ENCODE results near the gene TTC6. TPM values are rescaled to one million over a fixed set of nuclear protein-coding genes. Genes with fewer than 3 reads are reported as not detected.

Gene TTC6
- polyA plus RNA-seq, 1 donor (not counting 4 experiments of a cell fraction or from before 2014, with no cell fraction given) = not detected

DNA sequence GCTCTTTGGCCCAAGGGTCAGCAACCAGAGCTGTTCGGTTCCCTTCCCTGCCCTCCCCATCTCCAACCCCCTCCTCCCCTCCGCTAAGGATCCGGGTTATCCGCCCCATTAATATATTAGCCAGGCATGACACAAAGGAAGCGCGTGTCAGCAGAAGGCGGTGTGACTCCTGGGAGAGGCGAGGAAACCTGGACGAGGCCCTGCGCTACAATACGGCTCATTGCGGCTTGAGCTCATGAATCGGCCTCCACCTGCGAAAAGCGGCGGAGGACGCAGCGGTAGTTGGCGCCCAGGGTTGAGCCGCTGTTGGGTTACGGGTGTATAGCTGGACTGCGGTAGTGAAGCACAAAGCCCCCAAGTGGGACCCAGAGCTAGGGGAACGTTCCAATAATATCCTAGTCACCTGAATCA is 10.3 kb upstream of the TTC6 start:
- Histone ChIP-seq H3K4me3 (ENCODE audit: control insufficient read depth in 2 of 3, extremely low read depth in 1 of 3, insufficient read depth in 2 of 3, low read depth in 1 of 3, low read length in 3 of 3) (peak overlapping the region in 1 of 3 experiments; percentile 4), H3K36me3 (ENCODE audit: control insufficient read depth in 2 of 2, extremely low read depth in 1 of 2, insufficient read depth in 2 of 2, low read length in 2 of 2) (no peaks in the 10 kb centered on the region), H3K27me3 (ENCODE audit: control insufficient read depth, extremely low read depth, insufficient read depth, low read length) (peaks cover 65% of the 10 kb centered on the region), H3K9ac (ENCODE audit: control insufficient read depth, extremely low read depth, insufficient read depth, low read length) (no peak overlapping the region), H3K9me1 (ENCODE audit: control insufficient read depth, extremely low read depth, insufficient read depth, low read length) (no peaks in the 10 kb centered on the region), H3K79me2 (ENCODE audit: control insufficient read depth, insufficient read depth, low read length) (no peaks in the 10 kb centered on the region), H3K9me3 (ENCODE audit: control insufficient read depth, low read depth, low read length) (no peaks in the 10 kb centered on the region), H3K4me1 (ENCODE audit: control insufficient read depth, extremely low read depth, insufficient read depth, low read length) (peaks cover 11% of the 10 kb centered on the region), H2AFZ (ENCODE audit: control insufficient read depth, low read length) (no peak overlapping the region), H3K4me2 (ENCODE audit: control insufficient read depth, extremely low read depth, insufficient read depth, low read depth, low read length) (no peak overlapping the region), H4K20me1 (ENCODE audit: control insufficient read depth, extremely low read depth, insufficient read depth, low read length) (peaks cover 9% of the 10 kb centered on the region), H3K27ac (ENCODE audit: control insufficient read depth, insufficient read depth, low read length) (no peak overlapping the region)
- dilution Hi-C loops (cut with MboI; ENCODE audit: extremely low pct_ligation_motif_present, low sequenced_read_pairs) = no loop called here
- DNase-seq (ENCODE audit: low read depth, low spot score) (no peak), FAIRE-seq (no peak)
- TF ChIP-seq EZH2 (IDR thresholded peaks at IDR 0.05; ENCODE audit: low read length) = peak; percentile 84
- TF ChIP-seq, protein P1, sequence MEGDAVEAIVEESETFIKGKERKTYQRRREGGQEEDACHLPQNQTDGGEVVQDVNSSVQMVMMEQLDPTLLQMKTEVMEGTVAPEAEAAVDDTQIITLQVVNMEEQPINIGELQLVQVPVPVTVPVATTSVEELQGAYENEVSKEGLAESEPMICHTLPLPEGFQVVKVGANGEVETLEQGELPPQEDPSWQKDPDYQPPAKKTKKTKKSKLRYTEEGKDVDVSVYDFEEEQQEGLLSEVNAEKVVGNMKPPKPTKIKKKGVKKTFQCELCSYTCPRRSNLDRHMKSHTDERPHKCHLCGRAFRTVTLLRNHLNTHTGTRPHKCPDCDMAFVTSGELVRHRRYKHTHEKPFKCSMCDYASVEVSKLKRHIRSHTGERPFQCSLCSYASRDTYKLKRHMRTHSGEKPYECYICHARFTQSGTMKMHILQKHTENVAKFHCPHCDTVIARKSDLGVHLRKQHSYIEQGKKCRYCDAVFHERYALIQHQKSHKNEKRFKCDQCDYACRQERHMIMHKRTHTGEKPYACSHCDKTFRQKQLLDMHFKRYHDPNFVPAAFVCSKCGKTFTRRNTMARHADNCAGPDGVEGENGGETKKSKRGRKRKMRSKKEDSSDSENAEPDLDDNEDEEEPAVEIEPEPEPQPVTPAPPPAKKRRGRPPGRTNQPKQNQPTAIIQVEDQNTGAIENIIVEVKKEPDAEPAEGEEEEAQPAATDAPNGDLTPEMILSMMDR (optimal IDR thresholded peaks at IDR 0.05 in 1 of 3, IDR thresholded peaks at IDR 0.05 in 1 of 3, conservative IDR thresholded peaks at IDR 0.05 in 1 of 3; ENCODE audit: extremely low read depth in 1 of 3, insufficient read depth in 2 of 3, low read length in 3 of 3) = no peak

DNA sequence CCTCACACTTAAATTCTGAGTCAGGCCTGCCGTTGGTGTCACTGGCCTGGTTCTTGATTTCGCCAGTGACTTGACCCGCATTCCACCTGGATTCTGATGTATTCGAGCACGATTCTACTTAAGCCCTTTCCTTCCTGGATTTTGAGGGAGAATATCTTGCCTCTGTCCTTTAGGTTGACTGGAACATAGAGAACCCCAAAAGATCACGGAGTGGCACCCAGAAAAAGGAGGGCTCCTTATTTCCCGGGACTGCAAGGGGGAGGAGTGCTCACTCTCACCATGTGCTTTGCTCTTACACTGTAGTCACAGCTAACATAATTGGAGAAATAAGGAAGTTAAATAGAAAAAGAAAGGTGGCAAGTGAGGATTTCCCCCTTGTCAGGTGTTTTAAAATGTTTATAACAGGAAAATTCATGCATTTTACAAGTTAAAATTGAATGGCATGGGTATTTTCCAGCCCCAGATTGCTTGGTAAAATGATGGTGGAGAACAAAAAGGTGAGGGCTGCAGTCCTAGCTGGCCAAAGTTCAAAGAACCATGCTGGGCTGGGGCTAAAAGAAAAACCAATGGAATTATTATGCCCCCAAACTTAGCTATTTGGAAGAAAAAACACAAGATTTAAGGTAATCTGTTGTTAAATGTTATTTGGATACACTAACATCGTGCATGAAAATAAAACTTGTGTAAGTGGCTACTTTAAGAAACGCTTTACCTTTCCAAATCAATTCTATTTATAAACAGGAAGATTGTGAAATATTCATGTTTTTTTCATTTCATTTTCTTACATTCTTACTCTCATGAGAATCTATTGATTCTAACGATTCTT is 9.2 kb upstream of the TTC6 start:
- Histone ChIP-seq H3K4me1 (ENCODE audit: control insufficient read depth, extremely low read depth, insufficient read depth, low read length) (peaks cover 3% of the 10 kb centered on the region), H3K4me3 (ENCODE audit: control insufficient read depth in 2 of 3, extremely low read depth in 1 of 3, insufficient read depth in 2 of 3, low read depth in 1 of 3, low read length in 3 of 3) (no peak overlapping the region), H4K20me1 (ENCODE audit: control insufficient read depth, extremely low read depth, insufficient read depth, low read length) (peaks cover 9% of the 10 kb centered on the region), H3K9me1 (ENCODE audit: control insufficient read depth, extremely low read depth, insufficient read depth, low read length) (no peaks in the 10 kb centered on the region), H3K27me3 (ENCODE audit: control insufficient read depth, extremely low read depth, insufficient read depth, low read length) (peaks cover 74% of the 10 kb centered on the region), H3K9me3 (ENCODE audit: control insufficient read depth, low read depth, low read length) (no peaks in the 10 kb centered on the region), H3K9ac (ENCODE audit: control insufficient read depth, extremely low read depth, insufficient read depth, low read length) (no peak overlapping the region), H3K79me2 (ENCODE audit: control insufficient read depth, insufficient read depth, low read length) (no peaks in the 10 kb centered on the region), H3K27ac (ENCODE audit: control insufficient read depth, insufficient read depth, low read length) (no peak overlapping the region), H3K36me3 (ENCODE audit: control insufficient read depth in 2 of 2, extremely low read depth in 1 of 2, insufficient read depth in 2 of 2, low read length in 2 of 2) (no peaks in the 10 kb centered on the region), H3K4me2 (ENCODE audit: control insufficient read depth, extremely low read depth, insufficient read depth, low read depth, low read length) (no peak overlapping the region), H2AFZ (ENCODE audit: control insufficient read depth, low read length) (no peak overlapping the region)
- no peak for TF ChIP-seq EZH2 (IDR thresholded peaks at IDR 0.05; ENCODE audit: low read length)
- TF ChIP-seq, protein P1 (optimal IDR thresholded peaks at IDR 0.05 in 1 of 3, IDR thresholded peaks at IDR 0.05 in 1 of 3, conservative IDR thresholded peaks at IDR 0.05 in 1 of 3; ENCODE audit: extremely low read depth in 1 of 3, insufficient read depth in 2 of 3, low read length in 3 of 3) = no peak
- dilution Hi-C loops (cut with MboI; ENCODE audit: extremely low pct_ligation_motif_present, low sequenced_read_pairs) = no loop called here
- FAIRE-seq (no peak), DNase-seq (ENCODE audit: low read depth, low spot score) (no peak)

Data from keratinocyte (primary cell).